GM23338 (cell line): Measurements from ENCODE around the gene CYTH3. TPM values are rescaled to one million over a fixed set of nuclear protein-coding genes. Genes with fewer than 3 reads are reported as not detected.

Experiments
- ATAC-seq: fragments of 200-7000 bp; cut with Tn5 transposase; 3 replicates; pipeline ENCODE4 v1.9.1; 2020
- DNase-seq: peaks from one replicate; pipeline ENCODE4 v3.0.0-alpha.2; 2015; ENCODE audit warnings: low spot score
- H2AFZ ChIP-seq: fragments of 200-600 bp; sonication (generic); 2 replicates; pipeline ENCODE4 v1.8.0; 2016; ENCODE audit warnings: antibody characterized with exemption, mild to moderate bottlenecking, moderate library complexity
- H3F3A ChIP-seq: fragments of 200-600 bp; sonication (generic); replicated peaks from 2 replicates; pipeline ENCODE4 v1.8.0; 2017; ENCODE audit warnings: antibody characterized with exemption, mixed run types, low read depth
- H3K27ac ChIP-seq: fragments of 200-600 bp; sonication (generic); 2 replicates; pipeline ENCODE4 v1.6.1; 2016; ENCODE audit warnings: low read depth
- H3K27me3 ChIP-seq: fragments of 200-600 bp; sonication (generic); 2 replicates; pipeline ENCODE4 v1.8.0; 2016; ENCODE audit warnings: mild to moderate bottlenecking, mixed run types, moderate library complexity; ENCODE audit not compliant: insufficient read depth
- H3K36me3 ChIP-seq: fragments of 200-600 bp; sonication (generic); 2 replicates; pipeline ENCODE4 v1.8.0; 2016; ENCODE audit warnings: mild to moderate bottlenecking; ENCODE audit not compliant: insufficient read depth
- H3K4me1 ChIP-seq: fragments of 200-600 bp; sonication (generic); 2 replicates; pipeline ENCODE4 v1.8.0; 2016; ENCODE audit warnings: mild to moderate bottlenecking, moderate library complexity; ENCODE audit not compliant: insufficient read depth
- H3K4me2 ChIP-seq: fragments of 200-600 bp; sonication (generic); 2 replicates; pipeline ENCODE4 v1.7.1; 2017; ENCODE audit warnings: mixed run types
- H3K4me3 ChIP-seq: fragments of 200-600 bp; sonication (generic); 2 replicates; pipeline ENCODE4 v1.6.1; 2016; ENCODE audit warnings: mixed run types
- H3K79me2 ChIP-seq: fragments of 200-600 bp; sonication (generic); replicated peaks from 2 replicates; pipeline ENCODE4 v1.8.0; 2017; ENCODE audit warnings: mild to moderate bottlenecking; ENCODE audit not compliant: insufficient read depth
- H3K9me2 ChIP-seq: fragments of 200-600 bp; sonication (generic); 2 replicates; pipeline ENCODE4 v1.8.0; 2017; ENCODE audit not compliant: insufficient read depth
- H4K20me1 ChIP-seq: fragments of 200-600 bp; sonication (generic); replicated peaks from 2 replicates; pipeline ENCODE4 v1.8.0; 2017; ENCODE audit warnings: mild to moderate bottlenecking; ENCODE audit not compliant: insufficient read depth
- H3K27ac Mint-ChIP-seq: 2 replicates; pipeline ENCODE4 v1.8.0; 2020; ENCODE audit warnings: inconsistent platforms, mild to moderate bottlenecking, moderate library complexity, mixed read lengths
- H3K27me3 Mint-ChIP-seq: 3 replicates; pipeline ENCODE4 v1.8.0; 2022; ENCODE audit warnings: low read depth, mild to moderate bottlenecking, moderate library complexity, mixed read lengths, inconsistent platforms; ENCODE audit not compliant: insufficient read depth, poor library complexity
- H3K36me3 Mint-ChIP-seq: 3 replicates; pipeline ENCODE4 v1.8.0; 2021; ENCODE audit warnings: low read depth, mild to moderate bottlenecking, inconsistent platforms, moderate library complexity, mixed read lengths
- H3K4me1 Mint-ChIP-seq: 3 replicates; pipeline ENCODE4 v1.8.0; 2020; ENCODE audit warnings: mild to moderate bottlenecking, inconsistent platforms, mixed read lengths
- H3K4me3 Mint-ChIP-seq: 3 replicates; pipeline ENCODE4 v1.8.0; 2021; ENCODE audit warnings: moderate library complexity, mild to moderate bottlenecking, inconsistent platforms, mixed read lengths
- H3K9me3 Mint-ChIP-seq: 3 replicates; pipeline ENCODE4 v1.8.0; 2020; ENCODE audit warnings: moderate library complexity, mild to moderate bottlenecking, inconsistent platforms, mixed read lengths
- polyA plus RNA-seq: library from polyadenylated mRNA; unstranded; fragments of >200 nt; fragmentation: Nextera tagmentation; extraction: Ambion mirVana; gene quantifications from 2 replicates; pipeline ENCODE4 v1.2.1, GENCODE V29; 2016
- total RNA-seq: library from RNA; depleted of rRNA; stranded (reverse); fragments of >200 nt; shearing (Covaris generic); gene quantifications from 2 replicates; pipeline ENCODE4 v1.2.3, GENCODE V29; 2014
- TF ChIP-seq, protein P1 (sequence below): fragments of 250-450 bp; sonication (Bioruptor Pico); IDR thresholded peaks from 2 replicates; pipeline ENCODE4 v1.5.0; 2020; ENCODE audit warnings: mild to moderate bottlenecking, moderate library complexity

Gene CYTH3
- total and polyA plus RNA-seq, 2 experiments from 2014 or later, result 4.6 to 15.3 TPM

GRCh38 chr7:6320791-6321190, 48.4 kb upstream of the CYTH3 start (continued):
- TF ChIP-seq, protein P1, sequence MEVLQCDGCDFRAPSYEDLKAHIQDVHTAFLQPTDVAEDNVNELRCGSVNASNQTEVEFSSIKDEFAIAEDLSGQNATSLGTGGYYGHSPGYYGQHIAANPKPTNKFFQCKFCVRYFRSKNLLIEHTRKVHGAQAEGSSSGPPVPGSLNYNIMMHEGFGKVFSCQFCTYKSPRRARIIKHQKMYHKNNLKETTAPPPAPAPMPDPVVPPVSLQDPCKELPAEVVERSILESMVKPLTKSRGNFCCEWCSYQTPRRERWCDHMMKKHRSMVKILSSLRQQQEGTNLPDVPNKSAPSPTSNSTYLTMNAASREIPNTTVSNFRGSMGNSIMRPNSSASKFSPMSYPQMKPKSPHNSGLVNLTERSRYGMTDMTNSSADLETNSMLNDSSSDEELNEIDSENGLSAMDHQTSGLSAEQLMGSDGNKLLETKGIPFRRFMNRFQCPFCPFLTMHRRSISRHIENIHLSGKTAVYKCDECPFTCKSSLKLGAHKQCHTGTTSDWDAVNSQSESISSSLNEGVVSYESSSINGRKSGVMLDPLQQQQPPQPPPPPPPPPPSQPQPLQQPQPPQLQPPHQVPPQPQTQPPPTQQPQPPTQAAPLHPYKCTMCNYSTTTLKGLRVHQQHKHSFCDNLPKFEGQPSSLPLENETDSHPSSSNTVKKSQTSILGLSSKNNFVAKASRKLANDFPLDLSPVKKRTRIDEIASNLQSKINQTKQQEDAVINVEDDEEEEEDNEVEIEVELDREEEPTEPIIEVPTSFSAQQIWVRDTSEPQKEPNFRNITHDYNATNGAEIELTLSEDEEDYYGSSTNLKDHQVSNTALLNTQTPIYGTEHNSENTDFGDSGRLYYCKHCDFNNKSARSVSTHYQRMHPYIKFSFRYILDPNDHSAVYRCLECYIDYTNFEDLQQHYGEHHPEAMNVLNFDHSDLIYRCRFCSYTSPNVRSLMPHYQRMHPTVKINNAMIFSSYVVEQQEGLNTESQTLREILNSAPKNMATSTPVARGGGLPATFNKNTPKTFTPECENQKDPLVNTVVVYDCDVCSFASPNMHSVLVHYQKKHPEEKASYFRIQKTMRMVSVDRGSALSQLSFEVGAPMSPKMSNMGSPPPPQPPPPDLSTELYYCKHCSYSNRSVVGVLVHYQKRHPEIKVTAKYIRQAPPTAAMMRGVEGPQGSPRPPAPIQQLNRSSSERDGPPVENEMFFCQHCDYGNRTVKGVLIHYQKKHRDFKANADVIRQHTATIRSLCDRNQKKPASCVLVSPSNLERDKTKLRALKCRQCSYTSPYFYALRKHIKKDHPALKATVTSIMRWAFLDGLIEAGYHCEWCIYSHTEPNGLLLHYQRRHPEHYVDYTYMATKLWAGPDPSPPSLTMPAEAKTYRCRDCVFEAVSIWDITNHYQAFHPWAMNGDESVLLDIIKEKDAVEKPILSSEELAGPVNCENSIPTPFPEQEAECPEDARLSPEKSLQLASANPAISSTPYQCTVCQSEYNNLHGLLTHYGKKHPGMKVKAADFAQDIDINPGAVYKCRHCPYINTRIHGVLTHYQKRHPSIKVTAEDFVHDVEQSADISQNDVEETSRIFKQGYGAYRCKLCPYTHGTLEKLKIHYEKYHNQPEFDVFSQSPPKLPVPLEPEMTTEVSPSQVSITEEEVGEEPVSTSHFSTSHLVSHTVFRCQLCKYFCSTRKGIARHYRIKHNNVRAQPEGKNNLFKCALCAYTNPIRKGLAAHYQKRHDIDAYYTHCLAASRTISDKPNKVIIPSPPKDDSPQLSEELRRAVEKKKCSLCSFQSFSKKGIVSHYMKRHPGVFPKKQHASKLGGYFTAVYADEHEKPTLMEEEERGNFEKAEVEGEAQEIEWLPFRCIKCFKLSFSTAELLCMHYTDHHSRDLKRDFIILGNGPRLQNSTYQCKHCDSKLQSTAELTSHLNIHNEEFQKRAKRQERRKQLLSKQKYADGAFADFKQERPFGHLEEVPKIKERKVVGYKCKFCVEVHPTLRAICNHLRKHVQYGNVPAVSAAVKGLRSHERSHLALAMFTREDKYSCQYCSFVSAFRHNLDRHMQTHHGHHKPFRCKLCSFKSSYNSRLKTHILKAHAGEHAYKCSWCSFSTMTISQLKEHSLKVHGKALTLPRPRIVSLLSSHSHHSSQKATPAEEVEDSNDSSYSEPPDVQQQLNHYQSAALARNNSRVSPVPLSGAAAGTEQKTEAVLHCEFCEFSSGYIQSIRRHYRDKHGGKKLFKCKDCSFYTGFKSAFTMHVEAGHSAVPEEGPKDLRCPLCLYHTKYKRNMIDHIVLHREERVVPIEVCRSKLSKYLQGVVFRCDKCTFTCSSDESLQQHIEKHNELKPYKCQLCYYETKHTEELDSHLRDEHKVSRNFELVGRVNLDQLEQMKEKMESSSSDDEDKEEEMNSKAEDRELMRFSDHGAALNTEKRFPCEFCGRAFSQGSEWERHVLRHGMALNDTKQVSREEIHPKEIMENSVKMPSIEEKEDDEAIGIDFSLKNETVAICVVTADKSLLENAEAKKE (CRISPR knock-in tag), result no peak

- no peaks in the 10 kb centered on the region; the same call in 2 of the 3 replicates for H3K9me3 Mint-ChIP-seq
- H3K4me2 ChIP-seq, result peak overlapping the region; percentile 29; the same call in 1 of the 2 replicates
- ATAC-seq, result peak; percentile 63
These were observed 45.5 kb upstream of the CYTH3 start for GRCh38 chr7:6317797-6318438.

More at GRCh38 chr7:6317797-6318438, 45.5 kb upstream of the CYTH3 start:
- H3K27ac Mint-ChIP-seq, result peak overlapping the region; percentile 59; the same call in 1 of the 2 replicates
- no peaks in the 10 kb centered on the region for H3K36me3 Mint-ChIP-seq
- H2AFZ ChIP-seq, result peak overlapping the region; percentile 97
- no peak overlapping the region for H3K4me3 Mint-ChIP-seq
- H3K4me1 Mint-ChIP-seq, result peaks cover 9% of the 10 kb centered on the region
- H3K9me2 ChIP-seq, result no peaks in the 10 kb centered on the region
- H3K36me3 ChIP-seq, result no peaks in the 10 kb centered on the region
- no peaks in the 10 kb centered on the region for H3K27me3 ChIP-seq
- TF ChIP-seq, protein P1 (CRISPR knock-in tag), result no peak
- peak; percentile 51 for DNase-seq
- peaks cover 5% of the 10 kb centered on the region for H3K27me3 Mint-ChIP-seq
- no peak overlapping the region for H3K27ac ChIP-seq
- no peaks in the 10 kb centered on the region for H3K79me2 ChIP-seq
- H3K4me1 ChIP-seq, result peaks cover 9% of the 10 kb centered on the region; the same call in 1 of the 2 replicates
- no peak overlapping the region for H3K4me3 ChIP-seq
- no peaks in the 10 kb centered on the region for H4K20me1 ChIP-seq
- no peaks in the 10 kb centered on the region for H3F3A ChIP-seq
